ENCODE measurements around the gene CNTF. TPM values are rescaled to one million over a fixed set of nuclear protein-coding genes. Genes with fewer than 3 reads are reported as not detected.

The CNTF gene
- total and polyA plus RNA-seq, 2 experiments from 2014 or later, result 0.24 to 1.8 TPM

DNA sequence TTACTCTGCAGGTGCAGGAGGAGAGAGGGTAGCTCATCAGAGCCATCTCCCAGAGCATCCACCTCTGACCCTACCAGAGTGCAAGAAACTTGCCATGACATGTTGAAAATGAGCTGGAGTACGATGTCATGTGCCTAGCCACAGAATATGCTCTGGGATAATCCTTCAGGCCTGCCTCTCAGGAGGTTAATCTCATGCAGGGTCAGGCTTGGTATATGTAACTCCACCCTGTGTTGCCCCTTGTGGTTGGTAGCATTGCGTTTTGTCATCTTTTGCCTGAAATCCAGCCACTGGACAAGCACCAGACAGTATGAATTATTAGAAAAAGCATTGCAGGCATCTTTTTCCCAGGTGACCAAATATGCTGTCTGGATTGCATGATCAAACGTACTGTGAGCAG is 36.2 kb downstream of the CNTF start (continued):
- TF ChIP-seq, protein P1, sequence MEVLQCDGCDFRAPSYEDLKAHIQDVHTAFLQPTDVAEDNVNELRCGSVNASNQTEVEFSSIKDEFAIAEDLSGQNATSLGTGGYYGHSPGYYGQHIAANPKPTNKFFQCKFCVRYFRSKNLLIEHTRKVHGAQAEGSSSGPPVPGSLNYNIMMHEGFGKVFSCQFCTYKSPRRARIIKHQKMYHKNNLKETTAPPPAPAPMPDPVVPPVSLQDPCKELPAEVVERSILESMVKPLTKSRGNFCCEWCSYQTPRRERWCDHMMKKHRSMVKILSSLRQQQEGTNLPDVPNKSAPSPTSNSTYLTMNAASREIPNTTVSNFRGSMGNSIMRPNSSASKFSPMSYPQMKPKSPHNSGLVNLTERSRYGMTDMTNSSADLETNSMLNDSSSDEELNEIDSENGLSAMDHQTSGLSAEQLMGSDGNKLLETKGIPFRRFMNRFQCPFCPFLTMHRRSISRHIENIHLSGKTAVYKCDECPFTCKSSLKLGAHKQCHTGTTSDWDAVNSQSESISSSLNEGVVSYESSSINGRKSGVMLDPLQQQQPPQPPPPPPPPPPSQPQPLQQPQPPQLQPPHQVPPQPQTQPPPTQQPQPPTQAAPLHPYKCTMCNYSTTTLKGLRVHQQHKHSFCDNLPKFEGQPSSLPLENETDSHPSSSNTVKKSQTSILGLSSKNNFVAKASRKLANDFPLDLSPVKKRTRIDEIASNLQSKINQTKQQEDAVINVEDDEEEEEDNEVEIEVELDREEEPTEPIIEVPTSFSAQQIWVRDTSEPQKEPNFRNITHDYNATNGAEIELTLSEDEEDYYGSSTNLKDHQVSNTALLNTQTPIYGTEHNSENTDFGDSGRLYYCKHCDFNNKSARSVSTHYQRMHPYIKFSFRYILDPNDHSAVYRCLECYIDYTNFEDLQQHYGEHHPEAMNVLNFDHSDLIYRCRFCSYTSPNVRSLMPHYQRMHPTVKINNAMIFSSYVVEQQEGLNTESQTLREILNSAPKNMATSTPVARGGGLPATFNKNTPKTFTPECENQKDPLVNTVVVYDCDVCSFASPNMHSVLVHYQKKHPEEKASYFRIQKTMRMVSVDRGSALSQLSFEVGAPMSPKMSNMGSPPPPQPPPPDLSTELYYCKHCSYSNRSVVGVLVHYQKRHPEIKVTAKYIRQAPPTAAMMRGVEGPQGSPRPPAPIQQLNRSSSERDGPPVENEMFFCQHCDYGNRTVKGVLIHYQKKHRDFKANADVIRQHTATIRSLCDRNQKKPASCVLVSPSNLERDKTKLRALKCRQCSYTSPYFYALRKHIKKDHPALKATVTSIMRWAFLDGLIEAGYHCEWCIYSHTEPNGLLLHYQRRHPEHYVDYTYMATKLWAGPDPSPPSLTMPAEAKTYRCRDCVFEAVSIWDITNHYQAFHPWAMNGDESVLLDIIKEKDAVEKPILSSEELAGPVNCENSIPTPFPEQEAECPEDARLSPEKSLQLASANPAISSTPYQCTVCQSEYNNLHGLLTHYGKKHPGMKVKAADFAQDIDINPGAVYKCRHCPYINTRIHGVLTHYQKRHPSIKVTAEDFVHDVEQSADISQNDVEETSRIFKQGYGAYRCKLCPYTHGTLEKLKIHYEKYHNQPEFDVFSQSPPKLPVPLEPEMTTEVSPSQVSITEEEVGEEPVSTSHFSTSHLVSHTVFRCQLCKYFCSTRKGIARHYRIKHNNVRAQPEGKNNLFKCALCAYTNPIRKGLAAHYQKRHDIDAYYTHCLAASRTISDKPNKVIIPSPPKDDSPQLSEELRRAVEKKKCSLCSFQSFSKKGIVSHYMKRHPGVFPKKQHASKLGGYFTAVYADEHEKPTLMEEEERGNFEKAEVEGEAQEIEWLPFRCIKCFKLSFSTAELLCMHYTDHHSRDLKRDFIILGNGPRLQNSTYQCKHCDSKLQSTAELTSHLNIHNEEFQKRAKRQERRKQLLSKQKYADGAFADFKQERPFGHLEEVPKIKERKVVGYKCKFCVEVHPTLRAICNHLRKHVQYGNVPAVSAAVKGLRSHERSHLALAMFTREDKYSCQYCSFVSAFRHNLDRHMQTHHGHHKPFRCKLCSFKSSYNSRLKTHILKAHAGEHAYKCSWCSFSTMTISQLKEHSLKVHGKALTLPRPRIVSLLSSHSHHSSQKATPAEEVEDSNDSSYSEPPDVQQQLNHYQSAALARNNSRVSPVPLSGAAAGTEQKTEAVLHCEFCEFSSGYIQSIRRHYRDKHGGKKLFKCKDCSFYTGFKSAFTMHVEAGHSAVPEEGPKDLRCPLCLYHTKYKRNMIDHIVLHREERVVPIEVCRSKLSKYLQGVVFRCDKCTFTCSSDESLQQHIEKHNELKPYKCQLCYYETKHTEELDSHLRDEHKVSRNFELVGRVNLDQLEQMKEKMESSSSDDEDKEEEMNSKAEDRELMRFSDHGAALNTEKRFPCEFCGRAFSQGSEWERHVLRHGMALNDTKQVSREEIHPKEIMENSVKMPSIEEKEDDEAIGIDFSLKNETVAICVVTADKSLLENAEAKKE (CRISPR knock-in tag; IDR thresholded peaks at IDR 0.05), result no peak
- TF ChIP-seq EZH2 (IDR thresholded peaks at IDR 0.05; ENCODE audit: low read depth, unreplicated experiment) (no peak), CREB1 (CRISPR knock-in tag; IDR thresholded peaks at IDR 0.05; ENCODE audit: low read depth) (no peak), ZNF114 (CRISPR knock-in tag; IDR thresholded peaks at IDR 0.05) (no peak)
- TF ChIP-seq, protein P2, sequence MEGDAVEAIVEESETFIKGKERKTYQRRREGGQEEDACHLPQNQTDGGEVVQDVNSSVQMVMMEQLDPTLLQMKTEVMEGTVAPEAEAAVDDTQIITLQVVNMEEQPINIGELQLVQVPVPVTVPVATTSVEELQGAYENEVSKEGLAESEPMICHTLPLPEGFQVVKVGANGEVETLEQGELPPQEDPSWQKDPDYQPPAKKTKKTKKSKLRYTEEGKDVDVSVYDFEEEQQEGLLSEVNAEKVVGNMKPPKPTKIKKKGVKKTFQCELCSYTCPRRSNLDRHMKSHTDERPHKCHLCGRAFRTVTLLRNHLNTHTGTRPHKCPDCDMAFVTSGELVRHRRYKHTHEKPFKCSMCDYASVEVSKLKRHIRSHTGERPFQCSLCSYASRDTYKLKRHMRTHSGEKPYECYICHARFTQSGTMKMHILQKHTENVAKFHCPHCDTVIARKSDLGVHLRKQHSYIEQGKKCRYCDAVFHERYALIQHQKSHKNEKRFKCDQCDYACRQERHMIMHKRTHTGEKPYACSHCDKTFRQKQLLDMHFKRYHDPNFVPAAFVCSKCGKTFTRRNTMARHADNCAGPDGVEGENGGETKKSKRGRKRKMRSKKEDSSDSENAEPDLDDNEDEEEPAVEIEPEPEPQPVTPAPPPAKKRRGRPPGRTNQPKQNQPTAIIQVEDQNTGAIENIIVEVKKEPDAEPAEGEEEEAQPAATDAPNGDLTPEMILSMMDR (conservative IDR thresholded peaks at IDR 0.05; ENCODE audit: low read depth in 2 of 2), result no peak

DNA sequence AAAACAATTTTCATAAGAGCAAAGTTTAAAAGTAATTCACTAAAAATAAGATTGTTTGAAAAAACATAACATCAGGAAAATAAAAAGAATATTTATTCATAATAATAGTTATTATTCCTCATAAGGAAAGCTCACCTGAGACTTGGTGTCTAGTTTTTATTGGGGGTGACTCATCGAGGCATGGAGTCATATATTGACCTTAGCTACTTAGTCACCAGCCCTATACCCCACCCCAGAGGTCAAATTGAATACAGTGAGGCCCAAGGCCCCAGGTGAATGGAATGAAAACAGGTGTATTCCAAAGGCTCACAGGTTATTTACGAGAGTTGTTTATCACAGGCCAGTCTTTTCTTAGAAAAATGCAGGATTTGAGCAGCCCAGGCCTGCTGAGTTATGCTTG is 36.9 kb downstream of the CNTF start:
- no peaks in the 10 kb centered on the region for H3K9me2 ChIP-seq (ENCODE audit: insufficient read depth)
- no peaks in the 10 kb centered on the region for H3K79me2 ChIP-seq (replicated peaks; ENCODE audit: insufficient read depth)
- H3K4me2 ChIP-seq, result no peak overlapping the region
- no peaks in the 10 kb centered on the region for H3K36me3 ChIP-seq (ENCODE audit: insufficient read depth)
- no peak overlapping the region for H3K27ac ChIP-seq (ENCODE audit: low read depth)
- Mint-ChIP-seq H3K36me3 (ENCODE audit: low read depth) (no peaks in the 10 kb centered on the region), H3K27me3 (ENCODE audit: insufficient read depth, low read depth, poor library complexity) (no peaks in the 10 kb centered on the region), H3K27ac (no peak overlapping the region), H3K4me3 (no peak overlapping the region), H3K9me3 (peaks cover 4% of the 10 kb centered on the region; the same call in 2 of the 3 replicates), H3K4me1 (no peaks in the 10 kb centered on the region)
- H3F3A ChIP-seq (replicated peaks; ENCODE audit: low read depth), result no peaks in the 10 kb centered on the region
- H2AFZ ChIP-seq, result no peak overlapping the region
- H3K27me3 ChIP-seq (ENCODE audit: insufficient read depth), result no peaks in the 10 kb centered on the region
- H4K20me1 ChIP-seq (replicated peaks; ENCODE audit: insufficient read depth), result no peaks in the 10 kb centered on the region
- H3K4me1 ChIP-seq (ENCODE audit: insufficient read depth), result no peaks in the 10 kb centered on the region
- DNase-seq (ENCODE audit: low spot score) (no peak), ATAC-seq (no peak)
- H3K4me3 ChIP-seq, result no peak overlapping the region
- TF ChIP-seq, protein P3, sequence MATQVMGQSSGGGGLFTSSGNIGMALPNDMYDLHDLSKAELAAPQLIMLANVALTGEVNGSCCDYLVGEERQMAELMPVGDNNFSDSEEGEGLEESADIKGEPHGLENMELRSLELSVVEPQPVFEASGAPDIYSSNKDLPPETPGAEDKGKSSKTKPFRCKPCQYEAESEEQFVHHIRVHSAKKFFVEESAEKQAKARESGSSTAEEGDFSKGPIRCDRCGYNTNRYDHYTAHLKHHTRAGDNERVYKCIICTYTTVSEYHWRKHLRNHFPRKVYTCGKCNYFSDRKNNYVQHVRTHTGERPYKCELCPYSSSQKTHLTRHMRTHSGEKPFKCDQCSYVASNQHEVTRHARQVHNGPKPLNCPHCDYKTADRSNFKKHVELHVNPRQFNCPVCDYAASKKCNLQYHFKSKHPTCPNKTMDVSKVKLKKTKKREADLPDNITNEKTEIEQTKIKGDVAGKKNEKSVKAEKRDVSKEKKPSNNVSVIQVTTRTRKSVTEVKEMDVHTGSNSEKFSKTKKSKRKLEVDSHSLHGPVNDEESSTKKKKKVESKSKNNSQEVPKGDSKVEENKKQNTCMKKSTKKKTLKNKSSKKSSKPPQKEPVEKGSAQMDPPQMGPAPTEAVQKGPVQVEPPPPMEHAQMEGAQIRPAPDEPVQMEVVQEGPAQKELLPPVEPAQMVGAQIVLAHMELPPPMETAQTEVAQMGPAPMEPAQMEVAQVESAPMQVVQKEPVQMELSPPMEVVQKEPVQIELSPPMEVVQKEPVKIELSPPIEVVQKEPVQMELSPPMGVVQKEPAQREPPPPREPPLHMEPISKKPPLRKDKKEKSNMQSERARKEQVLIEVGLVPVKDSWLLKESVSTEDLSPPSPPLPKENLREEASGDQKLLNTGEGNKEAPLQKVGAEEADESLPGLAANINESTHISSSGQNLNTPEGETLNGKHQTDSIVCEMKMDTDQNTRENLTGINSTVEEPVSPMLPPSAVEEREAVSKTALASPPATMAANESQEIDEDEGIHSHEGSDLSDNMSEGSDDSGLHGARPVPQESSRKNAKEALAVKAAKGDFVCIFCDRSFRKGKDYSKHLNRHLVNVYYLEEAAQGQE (IDR thresholded peaks at IDR 0.05; ENCODE audit: unreplicated experiment), result no peak
- no peak for TF ChIP-seq EZH2phosphoT487 (IDR thresholded peaks at IDR 0.05; ENCODE audit: unreplicated experiment)
- TF ChIP-seq CREB1 (CRISPR knock-in tag; IDR thresholded peaks at IDR 0.05; ENCODE audit: low read depth), result no peak
- TF ChIP-seq, protein P4, sequence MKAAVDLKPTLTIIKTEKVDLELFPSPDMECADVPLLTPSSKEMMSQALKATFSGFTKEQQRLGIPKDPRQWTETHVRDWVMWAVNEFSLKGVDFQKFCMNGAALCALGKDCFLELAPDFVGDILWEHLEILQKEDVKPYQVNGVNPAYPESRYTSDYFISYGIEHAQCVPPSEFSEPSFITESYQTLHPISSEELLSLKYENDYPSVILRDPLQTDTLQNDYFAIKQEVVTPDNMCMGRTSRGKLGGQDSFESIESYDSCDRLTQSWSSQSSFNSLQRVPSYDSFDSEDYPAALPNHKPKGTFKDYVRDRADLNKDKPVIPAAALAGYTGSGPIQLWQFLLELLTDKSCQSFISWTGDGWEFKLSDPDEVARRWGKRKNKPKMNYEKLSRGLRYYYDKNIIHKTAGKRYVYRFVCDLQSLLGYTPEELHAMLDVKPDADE (IDR thresholded peaks at IDR 0.05), result no peak
- no peak for TF ChIP-seq STAT1 (IDR thresholded peaks at IDR 0.05; ENCODE audit: unreplicated experiment)
- TF ChIP-seq JUNB (IDR thresholded peaks at IDR 0.05; ENCODE audit: unreplicated experiment), result no peak
- TF ChIP-seq POLR2AphosphoS5 (IDR thresholded peaks at IDR 0.05; ENCODE audit: low read depth), result no peak

Data from GM23338 (cell line).